H1 (cell line): ENCODE data around the gene MTO1. TPM values are rescaled to one million over a fixed set of nuclear protein-coding genes. Genes with fewer than 3 reads are reported as not detected.

Experiments
- CTCF ChIA-PET: fragments of 300-600 bp; sonication (Branson Sonifier 250); formaldehyde crosslinking; loops from one replicate; lab custom pipeline; 2021; ENCODE audit not compliant: partially characterized antibody; lab: Charles Lee
- POLR2A ChIA-PET: fragments of 300-600 bp; sonication (Branson Sonifier 250); formaldehyde crosslinking; loops from one replicate; lab custom pipeline; 2021; ENCODE audit warnings: inconsistent platforms; ENCODE audit not compliant: partially characterized antibody; lab: Charles Lee
- DNase-seq, 2 experiments: peaks; one replicate each; pipeline versions ENCODE4 v3.0.0 to v3.0.0-alpha.2; 2010 to 2022; ENCODE audit warnings: low spot score in 2 of 2, low read depth in 1 of 2, mixed read lengths in 1 of 2
- FAIRE-seq: peaks from 2 replicates; lab custom pipeline; 2011; peaks lifted over from hg19 to GRCh38; lab: Jason Lieb, UNC
- H2AFZ ChIP-seq: 2 replicates; pipeline ENCODE4 v1.8.1; 2012; ENCODE audit warnings: low read length, inconsistent platforms
- H2AK5ac ChIP-seq: 2 replicates; pipeline ENCODE4 v1.6.1; 2013; ENCODE audit warnings: low read depth, low read length
- H2BK120ac ChIP-seq: replicated peaks from 2 replicates; pipeline ENCODE3; 2013; ENCODE audit warnings: low read depth, low read length, inconsistent platforms
- H2BK12ac ChIP-seq: 2 replicates; pipeline ENCODE4 v1.6.1; 2013; ENCODE audit warnings: low read depth, low read length
- H2BK15ac ChIP-seq: 2 replicates; pipeline ENCODE4 v1.6.1; 2013; ENCODE audit warnings: low read length
- H2BK20ac ChIP-seq: 2 replicates; pipeline ENCODE4 v1.6.1; 2013; ENCODE audit warnings: low read length
- H2BK5ac ChIP-seq: 2 replicates; pipeline ENCODE4 v1.6.1; 2013; ENCODE audit warnings: low read depth, low read length
- H3K14ac ChIP-seq: 2 replicates; pipeline ENCODE4 v1.6.1; 2013; ENCODE audit warnings: inconsistent platforms; ENCODE audit not compliant: insufficient read length
- H3K18ac ChIP-seq: 2 replicates; pipeline ENCODE4 v1.6.1; 2013; ENCODE audit warnings: low read length; ENCODE audit errors: extremely low read depth
- H3K23ac ChIP-seq: 2 replicates; pipeline ENCODE4 v1.6.1; 2013; ENCODE audit warnings: inconsistent platforms; ENCODE audit not compliant: insufficient read length
- H3K23me2 ChIP-seq: 2 replicates; pipeline ENCODE4 v1.6.1; 2013; ENCODE audit warnings: low read depth, low read length
- H3K27ac ChIP-seq: 2 replicates; pipeline ENCODE4 v1.6.1; 2011; ENCODE audit warnings: low read depth, low read length, inconsistent platforms
- H3K27me3 ChIP-seq, 4 experiments: replicated peaks in 1 of 4; 1 replicate in 1 of 4; 2 replicates in 3 of 4; pipeline versions ENCODE4 v1.6.1 to v1.8.1; 2011 to 2013; ENCODE audit warnings: low read length in 3 of 4, mild to moderate bottlenecking in 3 of 4, inconsistent platforms in 2 of 4, mixed read lengths in 2 of 4, moderate library complexity in 1 of 4; ENCODE audit not compliant: control insufficient read depth in 3 of 4, insufficient read depth in 3 of 4; ENCODE audit errors: extremely low read depth in 1 of 4
- H3K36me3 ChIP-seq, 4 experiments: 2 replicates each; pipeline versions ENCODE4 v1.6.1 to v1.8.1; 2011 to 2013; ENCODE audit warnings: mild to moderate bottlenecking in 4 of 4, low read length in 3 of 4, moderate library complexity in 2 of 4, control low read depth in 1 of 4, inconsistent platforms in 1 of 4; ENCODE audit not compliant: insufficient read depth in 4 of 4, control insufficient read depth in 2 of 4
- H3K4ac ChIP-seq: replicated peaks from 2 replicates; pipeline ENCODE3; 2013; ENCODE audit warnings: low read length, low read depth, mixed read lengths, inconsistent platforms; ENCODE audit not compliant: insufficient read length
- H3K4me1 ChIP-seq, 4 experiments: replicated peaks in 1 of 4; 1 replicate in 1 of 4; 2 replicates in 3 of 4; pipeline versions ENCODE4 v1.6.1 to v1.8.1; 2011 to 2013; ENCODE audit warnings: low read length in 3 of 4, inconsistent platforms in 2 of 4, mixed read lengths in 1 of 4; ENCODE audit not compliant: insufficient read depth in 4 of 4, control insufficient read depth in 3 of 4
- H3K4me2 ChIP-seq, 2 experiments: 2 replicates each; pipeline versions ENCODE4 v1.6.1 to v1.8.1; 2011 to 2013; ENCODE audit warnings: low read depth in 2 of 2, low read length in 2 of 2, control low read depth in 1 of 2, inconsistent platforms in 1 of 2, mild to moderate bottlenecking in 1 of 2; ENCODE audit not compliant: insufficient read depth in 1 of 2
- H3K4me3 ChIP-seq, 4 experiments: fragments of 200-600, 300-600 bp in 1 of 4; sonication (generic), shearing (Covaris generic), sonication (Bioruptor Twin) in 1 of 4; 2 replicates each; pipeline versions ENCODE4 v1.5.1 to v1.8.1; 2011 to 2016; ENCODE audit warnings: low read length in 4 of 4, low read depth in 3 of 4, control low read depth in 2 of 4, inconsistent platforms in 2 of 4, mild to moderate bottlenecking in 2 of 4, mixed read lengths in 1 of 4, moderate library complexity in 1 of 4; ENCODE audit not compliant: insufficient read depth in 2 of 4; ENCODE audit errors: extremely low read depth in 1 of 4
- H3K56ac ChIP-seq: replicated peaks from 2 replicates; pipeline ENCODE3; 2013; ENCODE audit warnings: low read depth, mild to moderate bottlenecking, mixed read lengths, low read length, inconsistent platforms; ENCODE audit not compliant: insufficient read length
- H3K79me1 ChIP-seq: 2 replicates; pipeline ENCODE4 v1.6.1; 2013; ENCODE audit warnings: low read depth, low read length, control low read depth
- H3K79me2 ChIP-seq, 2 experiments: 2 replicates each; pipeline versions ENCODE4 v1.6.1 to v1.8.1; 2012 to 2013; ENCODE audit warnings: low read length in 2 of 2, mild to moderate bottlenecking in 2 of 2, inconsistent platforms in 1 of 2; ENCODE audit not compliant: insufficient read depth in 2 of 2, control insufficient read depth in 1 of 2
- H3K9ac ChIP-seq, 4 experiments: replicated peaks in 1 of 4; 1 replicate in 1 of 4; 2 replicates in 3 of 4; pipeline versions ENCODE4 v1.6.1 to v1.8.1; 2011 to 2013; ENCODE audit warnings: low read depth in 3 of 4, low read length in 3 of 4, control low read depth in 2 of 4, mild to moderate bottlenecking in 2 of 4, moderate library complexity in 2 of 4, inconsistent platforms in 1 of 4; ENCODE audit errors: extremely low read depth in 1 of 4
- H3K9me3 ChIP-seq, 2 experiments: 2 replicates each; pipeline versions ENCODE4 v1.6.1 to v1.8.1; 2012 to 2013; ENCODE audit warnings: mild to moderate bottlenecking in 2 of 2, moderate library complexity in 2 of 2, control low read depth in 1 of 2, inconsistent platforms in 1 of 2, low read depth in 1 of 2, low read length in 1 of 2, mixed read lengths in 1 of 2; ENCODE audit not compliant: insufficient read depth in 2 of 2
- H4K20me1 ChIP-seq, 2 experiments: replicated peaks in 1 of 2; 2 replicates each; pipeline versions ENCODE3 to v1.8.1; 2011 to 2013; ENCODE audit warnings: inconsistent platforms in 2 of 2, low read length in 2 of 2, mild to moderate bottlenecking in 1 of 2; ENCODE audit not compliant: insufficient read depth in 2 of 2, control insufficient read depth in 1 of 2
- H4K5ac ChIP-seq: 2 replicates; pipeline ENCODE4 v1.6.1; 2013; ENCODE audit warnings: low read length, low read depth, mixed read lengths, inconsistent platforms; ENCODE audit not compliant: insufficient read length
- H4K8ac ChIP-seq: 2 replicates; pipeline ENCODE4 v1.8.0; 2013; ENCODE audit warnings: mild to moderate bottlenecking, moderate library complexity, low read length, inconsistent platforms; ENCODE audit not compliant: insufficient read depth; ENCODE audit errors: extremely low read depth
- H4K91ac ChIP-seq: replicated peaks from 2 replicates; pipeline ENCODE3; 2013; ENCODE audit warnings: low read length, mixed read lengths, inconsistent platforms; ENCODE audit not compliant: insufficient read length
- KDM4A ChIP-seq: IDR thresholded peaks from one replicate; pipeline ENCODE4 v1.7.1; 2012; ENCODE audit warnings: low read depth, mild to moderate bottlenecking, moderate library complexity, low read length, inconsistent platforms; ENCODE audit not compliant: severe bottlenecking
- KDM5A ChIP-seq: fragments of 200-600 bp; IDR thresholded peaks from 2 replicates; pipeline ENCODE4 v1.7.1; 2012; ENCODE audit warnings: mild to moderate bottlenecking, low read length, inconsistent platforms, mixed read lengths
- SIX5 ChIP-seq: IDR thresholded peaks from 2 replicates; pipeline ENCODE4 v1.6.1; 2011; ENCODE audit warnings: mild to moderate bottlenecking, low read depth, low read length
- WGBS, 2 experiments: shearing (Covaris generic) in 1 of 2; methylation state at CpG; one replicate each; pipeline versions ENCODE4 v1.1.6 to v1.1.7; 2013 to 2015; ENCODE audit warnings: low lambda C conversion rate in 2 of 2, mixed read lengths in 2 of 2, inconsistent platforms in 1 of 2, low coverage in 1 of 2, missing lambda C conversion rate in 1 of 2; ENCODE audit not compliant: insufficient replicate concordance in 2 of 2, insufficient coverage in 1 of 2, insufficient read length in 1 of 2; ENCODE audit errors: extremely low coverage in 1 of 2, missing lambda C conversion rate in 1 of 2; 5-methylcytosine and 5-hydroxymethylcytosine counted together
- polyA plus RNA-seq, 7 experiments: library from polyadenylated mRNA; depleted of rRNA in 3 of 7; stranded (reverse) in 5 of 7; unstranded in 2 of 7; fragments of >200 nt in 5 of 7; fragments of 200-250 nt in 2 of 7; gene quantifications; 1 replicate in 5 of 7; 2 replicates in 1 of 7; 4 replicates in 1 of 7; pipeline versions ENCODE4 v1.2.1 to v1.2.3, GENCODE V29; 2011 to 2013; ENCODE audit warnings: missing spikeins in 2 of 7, mixed read lengths in 2 of 7
- total RNA-seq: library from RNA; stranded (reverse); fragmentation: NEBNext Ultra II Directional; extraction: Animal tissue kit (Norgen Biotek cat#: 25700); gene quantifications from 2 replicates; pipeline ENCODE4 v1.2.1, GENCODE V29; 2021

Gene MTO1
- total and polyA plus RNA-seq, 2 of the 8 experiments (the other 6 are each of a cell fraction or from before 2014, with no cell fraction given), result 20.9 to 31.6 TPM

DNA sequence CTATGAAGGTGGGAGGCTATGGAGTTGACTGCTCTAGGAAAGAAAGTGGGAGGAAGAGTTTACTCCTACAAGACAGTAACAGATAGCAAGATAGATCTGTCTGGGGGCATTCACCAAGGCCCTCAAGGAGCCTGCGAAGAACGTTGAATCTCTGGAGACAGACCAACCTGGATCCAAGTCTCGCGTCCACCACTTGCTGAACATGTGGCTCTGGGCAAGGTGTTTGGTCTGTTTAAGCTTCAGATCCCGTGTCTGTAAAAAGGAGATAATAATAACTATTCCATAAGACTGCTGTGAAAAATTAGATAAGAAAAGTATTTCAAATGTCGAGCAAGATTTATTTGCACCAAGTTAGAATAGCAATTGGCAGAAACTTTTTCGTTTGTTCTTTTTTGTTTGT, 67.4 kb downstream of the MTO1 start:
- no peak overlapping the region for H4K5ac ChIP-seq
- H2BK120ac ChIP-seq, result no peak overlapping the region
- no peak overlapping the region for H3K23ac ChIP-seq
- H3K4me2 ChIP-seq, result no peak overlapping the region
- H3K4me3 ChIP-seq, result no peak overlapping the region
- no peak overlapping the region for H2AFZ ChIP-seq
- no peak overlapping the region for H2AK5ac ChIP-seq
- no peak overlapping the region for H3K27ac ChIP-seq
- H3K18ac ChIP-seq, result no peak overlapping the region
- H3K14ac ChIP-seq, result no peak overlapping the region
- H3K56ac ChIP-seq, result no peak overlapping the region
- H3K9ac ChIP-seq, result no peak overlapping the region
- FAIRE-seq, result no peak
- WGBS, 2 experiments, result 90% methylated on average over 7 of the region's 7 CpGs; no CpG with 5 or more reads in 1 of the 2 experiments
- CTCF ChIA-PET, result interaction anchor here (0.6 to 2.4 kb wide), 4 partner anchors 19 to 82 kb away, joined by 3 to 5 read pairs (median 4); no protein-coding TSS in a partner anchor
- H3K9me3 ChIP-seq, result no peaks in the 10 kb centered on the region
- no peaks in the 10 kb centered on the region for H3K23me2 ChIP-seq
- H4K20me1 ChIP-seq, result no peaks in the 10 kb centered on the region
- H2BK12ac ChIP-seq, result no peak overlapping the region
- H4K91ac ChIP-seq, result no peak overlapping the region
- H2BK5ac ChIP-seq, result no peak overlapping the region
- no peaks in the 10 kb centered on the region for H3K79me1 ChIP-seq
- no peak overlapping the region for H2BK15ac ChIP-seq
- no peak overlapping the region for H3K4ac ChIP-seq
- TF ChIP-seq SIX5 (no peak), KDM5A (no peak), KDM4A (no peak)
- no peaks in the 10 kb centered on the region for H3K36me3 ChIP-seq
- no peaks in the 10 kb centered on the region for H3K79me2 ChIP-seq
- H3K4me1 ChIP-seq, result no peaks in the 10 kb centered on the region
- H2BK20ac ChIP-seq, result no peak overlapping the region
- no peak for DNase-seq
- POLR2A ChIA-PET, result interaction anchor here (0.7 to 27.5 kb wide), 5 partner anchors 9 to 125 kb away, joined by 3 to 1482 read pairs (median 75); partner anchors contain the start of genes EEF1A1 and SLC17A5
- H4K8ac ChIP-seq, result no peak overlapping the region
- no peaks in the 10 kb centered on the region for H3K27me3 ChIP-seq
